SK-N-SH treated with all-trans-retinoic acid at 6 μM for 48 hours (cell line): Measurements from ENCODE around the gene PHKA1.

Source experiments
- ESRRG ChIP-seq: fragments of 250-450 bp; sonication (Bioruptor Pico); IDR thresholded peaks from 2 replicates; pipeline ENCODE4 v1.6.1; 2021; ENCODE audit warnings: mild to moderate bottlenecking
- ISL1 ChIP-seq: fragments of 250-450 bp; sonication (Bioruptor Pico); IDR thresholded peaks from 2 replicates; pipeline ENCODE4 v2.1.2; 2022; ENCODE audit warnings: mild to moderate bottlenecking, moderate library complexity
- TSHZ2 ChIP-seq: fragments of 250-450 bp; sonication (Bioruptor Pico); IDR thresholded peaks from 2 replicates; pipeline ENCODE4 v1.5.0; 2020; ENCODE audit warnings: mild to moderate bottlenecking, moderate library complexity
- ZFP3 ChIP-seq: fragments of 250-450 bp; sonication (Bioruptor Pico); IDR thresholded peaks from 2 replicates; pipeline ENCODE4 v1.5.0; 2020; ENCODE audit warnings: mild to moderate bottlenecking, moderate library complexity
- ZFP30 ChIP-seq: fragments of 450-650 bp; formaldehyde crosslinking; IDR thresholded peaks from 2 replicates; pipeline ENCODE4 v1.5.0; 2022; ENCODE audit warnings: mild to moderate bottlenecking, moderate library complexity
- TF ChIP-seq, protein P1 (sequence below): fragments of 250-450 bp; sonication (Bioruptor Pico); IDR thresholded peaks from 2 replicates; pipeline ENCODE4 v1.8.0; 2020; ENCODE audit warnings: mild to moderate bottlenecking, moderate library complexity, borderline replicate concordance

GRCh38 chrX:72630185-72630584 lies 83.9 kb downstream of the PHKA1 start:
- TF ChIP-seq ZFP30 (CRISPR knock-in tag): no peak
- TF ChIP-seq ZFP3: no peak
- no peak for TF ChIP-seq TSHZ2 (CRISPR knock-in tag)
- TF ChIP-seq ISL1 (CRISPR knock-in tag): no peak
- TF ChIP-seq ESRRG (CRISPR knock-in tag): no peak
- TF ChIP-seq, protein P1, sequence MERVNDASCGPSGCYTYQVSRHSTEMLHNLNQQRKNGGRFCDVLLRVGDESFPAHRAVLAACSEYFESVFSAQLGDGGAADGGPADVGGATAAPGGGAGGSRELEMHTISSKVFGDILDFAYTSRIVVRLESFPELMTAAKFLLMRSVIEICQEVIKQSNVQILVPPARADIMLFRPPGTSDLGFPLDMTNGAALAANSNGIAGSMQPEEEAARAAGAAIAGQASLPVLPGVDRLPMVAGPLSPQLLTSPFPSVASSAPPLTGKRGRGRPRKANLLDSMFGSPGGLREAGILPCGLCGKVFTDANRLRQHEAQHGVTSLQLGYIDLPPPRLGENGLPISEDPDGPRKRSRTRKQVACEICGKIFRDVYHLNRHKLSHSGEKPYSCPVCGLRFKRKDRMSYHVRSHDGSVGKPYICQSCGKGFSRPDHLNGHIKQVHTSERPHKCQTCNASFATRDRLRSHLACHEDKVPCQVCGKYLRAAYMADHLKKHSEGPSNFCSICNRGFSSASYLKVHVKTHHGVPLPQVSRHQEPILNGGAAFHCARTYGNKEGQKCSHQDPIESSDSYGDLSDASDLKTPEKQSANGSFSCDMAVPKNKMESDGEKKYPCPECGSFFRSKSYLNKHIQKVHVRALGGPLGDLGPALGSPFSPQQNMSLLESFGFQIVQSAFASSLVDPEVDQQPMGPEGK (CRISPR knock-in tag): no peak
